Hematopoietic multipotent progenitor cell treated with erythropoietin and hydrocortisone succinate and interleukin-3 and kit ligand, for 17 days (in vitro differentiated cells): ENCODE data around the gene LIPT1.
"Not testable (repeated sequence)": the region's sequence is repeated elsewhere in the genome, so short reads cannot be mapped to it uniquely, and the experiment has no call there.

Source experiments
- DNase-seq: peaks from one replicate; pipeline ENCODE4 v3.0.0-alpha.2; 2015; ENCODE audit warnings: low spot score

LIPT1 gene

GRCh38 chr2:99154643-99155536, at the start of gene LIPT1, which contains the start of gene TSGA10:
LIPT1 (plus strand) TSS chr2:99154967; CDS start chr2:99161958, 6,991 bp downstream.
TSGA10 (minus strand) TSS chr2:99154942; CDS start chr2:99109439, 45,503 bp downstream.
- peak; percentile 90 for DNase-seq

GRCh38 chr2:99106913-99107312, 47.9 kb upstream of the LIPT1 start:
- peak; percentile 41 for DNase-seq

- DNase-seq: no peak
These were observed 43.5 kb upstream of the LIPT1 start for GRCh38 chr2:99111236-99111635.

GRCh38 chr2:99111945-99112344, 42.8 kb upstream of the LIPT1 start:
- DNase-seq: no peak

GRCh38 chr2:99112617-99113016, 42.1 kb upstream of the LIPT1 start:
- no peak for DNase-seq

GRCh38 chr2:99127981-99128380, 26.8 kb upstream of the LIPT1 start:
- no peak for DNase-seq

- DNase-seq: not testable (repeated sequence)
These were observed 19.7 kb upstream of the LIPT1 start for GRCh38 chr2:99135044-99135556.

GRCh38 chr2:99139003-99139402, 15.8 kb upstream of the LIPT1 start:
- no peak for DNase-seq

GRCh38 chr2:99140056-99140859, 14.5 kb upstream of the LIPT1 start:
- no peak for DNase-seq

- no peak for DNase-seq
These were observed 14.0 kb upstream of the LIPT1 start for GRCh38 chr2:99140860-99141109.

GRCh38 chr2:99141110-99142108, 13.4 kb upstream of the LIPT1 start, which contains the start of gene C2orf15:
C2orf15 (plus strand) TSS chr2:99141707; CDS start chr2:99150559, 8,852 bp downstream.
- DNase-seq: peak; percentile 87

- no peak for DNase-seq
These were observed 4.1 kb upstream of the LIPT1 start for GRCh38 chr2:99150706-99151105.

- DNase-seq: no peak
These were observed 2.4 kb upstream of the LIPT1 start for GRCh38 chr2:99152199-99152895.

GRCh38 chr2:99153921-99154604, 704 bp upstream of the LIPT1 start:
- DNase-seq: peak; percentile 88

- DNase-seq: no peak
These were observed 2.1 kb downstream of the LIPT1 start for GRCh38 chr2:99156891-99157290.

GRCh38 chr2:99158599-99158998, 3.8 kb downstream of the LIPT1 start:
- DNase-seq: no peak

GRCh38 chr2:99159594-99159993, 4.8 kb downstream of the LIPT1 start:
- DNase-seq: no peak

GRCh38 chr2:99166218-99166617, 11.5 kb downstream of the LIPT1 start:
- no peak for DNase-seq

GRCh38 chr2:99169534-99169933, 14.8 kb downstream of the LIPT1 start:
- no peak for DNase-seq
